HG02759 (cell line): ENCODE measurements around the gene ORM1.

Source experiments
- ATAC-seq: cut with Tn5 transposase; IDR thresholded peaks from one replicate; pipeline ENCODE4 v1.9.1; 2021; ENCODE audit warnings: mild to moderate bottlenecking, moderate library complexity; ENCODE audit not compliant: unreplicated experiment

Gene ORM1

GRCh38 chr9:114362394-114362793 lies 39.5 kb downstream of the ORM1 start:
- no peak for ATAC-seq

- ATAC-seq: no peak
Measured at GRCh38 chr9:114363424-114363823, 40.5 kb downstream of the ORM1 start.

- no peak for ATAC-seq
Measured at GRCh38 chr9:114364134-114365041, 41.5 kb downstream of the ORM1 start.

GRCh38 chr9:114365194-114365593 lies 42.3 kb downstream of the ORM1 start:
- ATAC-seq: no peak

GRCh38 chr9:114366334-114367128 lies 43.6 kb downstream of the ORM1 start:
- ATAC-seq: peak; percentile 50

GRCh38 chr9:114367366-114367765 lies 44.5 kb downstream of the ORM1 start:
- ATAC-seq: no peak

- no peak for ATAC-seq
Measured at GRCh38 chr9:114367772-114368569, 45.1 kb downstream of the ORM1 start.

GRCh38 chr9:114369216-114370130 lies 46.6 kb downstream of the ORM1 start:
- no peak for ATAC-seq

GRCh38 chr9:114370251-114370967 lies 47.5 kb downstream of the ORM1 start:
- no peak for ATAC-seq

- no peak for ATAC-seq
Measured at GRCh38 chr9:114370968-114371320, 48.0 kb downstream of the ORM1 start.

- no peak for ATAC-seq
Measured at GRCh38 chr9:114371343-114371944, 48.5 kb downstream of the ORM1 start.

- ATAC-seq: no peak
Measured at GRCh38 chr9:114371973-114372917, 49.3 kb downstream of the ORM1 start.

- peak; percentile 97 for ATAC-seq
Measured at GRCh38 chr9:114372921-114373448, 50.1 kb downstream of the ORM1 start.

GRCh38 chr9:114373960-114374730 lies 51.2 kb downstream of the ORM1 start:
- no peak for ATAC-seq

GRCh38 chr9:114374936-114375335 lies 52.0 kb downstream of the ORM1 start:
- ATAC-seq: no peak

- no peak for ATAC-seq
Measured at GRCh38 chr9:114375386-114376175, 52.7 kb downstream of the ORM1 start.
